ENCODE results near the gene PACSIN2.

The PACSIN2 gene

DNA sequence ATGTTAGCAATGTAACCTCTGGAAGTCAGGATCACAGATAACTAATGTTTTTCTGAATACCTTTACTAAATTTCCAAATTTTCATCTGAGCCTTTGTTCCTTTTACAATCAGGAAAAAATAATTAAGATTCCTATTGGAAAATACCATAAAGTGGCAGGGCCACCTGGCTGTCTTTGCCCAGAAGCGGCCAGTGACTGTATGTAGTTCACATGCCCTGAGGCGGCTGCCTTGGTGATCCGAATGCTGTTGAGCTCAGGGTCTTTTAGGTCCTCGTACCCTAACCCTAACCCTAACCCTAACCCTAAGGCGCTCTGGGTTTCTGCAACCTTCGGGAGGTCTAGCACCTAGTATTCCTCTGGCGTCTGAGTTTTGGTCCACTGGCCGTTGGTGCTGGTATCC lies 149.4 kb downstream of the PACSIN2 start:
- DNase-seq (ENCODE audit: low read depth) = no peak
- TF ChIP-seq, protein P1, sequence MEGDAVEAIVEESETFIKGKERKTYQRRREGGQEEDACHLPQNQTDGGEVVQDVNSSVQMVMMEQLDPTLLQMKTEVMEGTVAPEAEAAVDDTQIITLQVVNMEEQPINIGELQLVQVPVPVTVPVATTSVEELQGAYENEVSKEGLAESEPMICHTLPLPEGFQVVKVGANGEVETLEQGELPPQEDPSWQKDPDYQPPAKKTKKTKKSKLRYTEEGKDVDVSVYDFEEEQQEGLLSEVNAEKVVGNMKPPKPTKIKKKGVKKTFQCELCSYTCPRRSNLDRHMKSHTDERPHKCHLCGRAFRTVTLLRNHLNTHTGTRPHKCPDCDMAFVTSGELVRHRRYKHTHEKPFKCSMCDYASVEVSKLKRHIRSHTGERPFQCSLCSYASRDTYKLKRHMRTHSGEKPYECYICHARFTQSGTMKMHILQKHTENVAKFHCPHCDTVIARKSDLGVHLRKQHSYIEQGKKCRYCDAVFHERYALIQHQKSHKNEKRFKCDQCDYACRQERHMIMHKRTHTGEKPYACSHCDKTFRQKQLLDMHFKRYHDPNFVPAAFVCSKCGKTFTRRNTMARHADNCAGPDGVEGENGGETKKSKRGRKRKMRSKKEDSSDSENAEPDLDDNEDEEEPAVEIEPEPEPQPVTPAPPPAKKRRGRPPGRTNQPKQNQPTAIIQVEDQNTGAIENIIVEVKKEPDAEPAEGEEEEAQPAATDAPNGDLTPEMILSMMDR (IDR thresholded peaks at IDR 0.05; ENCODE audit: insufficient read depth, low read depth, low read length, missing control alignments) = no peak
- no peak overlapping the region for H3K4me3 ChIP-seq (ENCODE audit: low read depth, low read length)

DNA sequence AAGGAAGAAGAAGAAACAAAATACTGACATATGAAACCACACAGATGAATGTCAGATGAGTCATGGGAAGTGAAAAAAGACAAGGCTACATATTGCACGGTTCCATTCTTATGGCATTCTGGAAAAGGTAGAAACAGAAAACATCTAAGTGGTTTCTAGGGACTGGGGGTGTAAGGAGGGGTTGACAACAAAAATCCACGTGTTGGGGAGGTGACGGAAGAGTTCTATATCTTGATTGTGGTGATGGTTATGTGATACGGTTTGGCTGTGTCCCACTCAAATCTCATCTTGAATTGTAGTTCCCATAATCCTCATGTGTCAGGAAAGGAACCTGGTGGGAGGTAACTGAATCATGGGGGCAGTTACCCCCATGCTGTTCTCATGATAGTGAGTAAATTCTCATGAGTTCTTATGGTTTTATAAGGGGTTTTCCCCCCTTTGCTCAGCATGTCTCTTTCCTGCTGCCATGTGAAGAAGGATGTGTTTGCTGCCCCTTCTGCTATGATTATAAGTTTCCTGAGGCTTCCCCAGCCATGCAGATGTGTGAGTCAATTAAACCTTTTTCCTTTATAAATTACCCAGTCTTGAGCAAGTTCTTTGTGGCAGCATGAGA lies 151.5 kb downstream of the PACSIN2 start:
- H3K4me3 ChIP-seq (ENCODE audit: low read depth, low read length) = no peak overlapping the region
- TF ChIP-seq, protein P1 (IDR thresholded peaks at IDR 0.05; ENCODE audit: insufficient read depth, low read depth, low read length, missing control alignments) = no peak
- peak; percentile 43 for DNase-seq (ENCODE audit: low read depth)

DNA sequence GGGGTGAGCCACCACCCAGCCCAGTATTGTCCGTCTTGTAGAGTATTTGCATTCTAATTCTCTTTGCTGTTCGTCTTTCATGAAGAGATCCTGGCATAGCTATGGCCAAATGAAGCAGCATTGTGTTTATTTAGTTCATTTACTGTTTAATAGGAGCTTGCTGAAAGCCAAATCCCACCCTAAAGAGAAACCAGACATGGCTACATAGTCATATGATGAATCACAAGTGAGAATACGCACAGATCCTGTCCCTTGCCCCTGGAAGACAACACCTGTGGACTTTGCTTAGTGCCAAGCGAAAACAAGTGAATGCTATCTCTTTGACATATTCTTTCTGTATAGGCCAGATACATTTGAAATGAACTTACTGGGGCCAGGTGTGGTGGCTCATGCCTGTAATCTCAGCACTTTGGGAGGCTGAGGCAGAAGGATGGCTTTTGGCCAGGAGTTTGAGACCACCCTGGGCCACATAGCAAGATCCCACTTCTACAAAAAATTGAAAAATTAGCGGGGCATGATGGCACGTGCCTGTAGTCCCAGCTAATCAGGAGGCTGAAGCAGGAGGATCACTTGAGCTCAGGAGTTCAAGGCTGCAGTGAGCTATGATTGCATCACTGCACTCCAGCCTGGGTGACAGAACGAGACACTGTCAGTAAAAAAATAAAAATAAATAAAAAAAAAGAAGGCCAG lies 152.8 kb downstream of the PACSIN2 start:
- TF ChIP-seq, protein P1 (IDR thresholded peaks at IDR 0.05; ENCODE audit: insufficient read depth, low read depth, low read length, missing control alignments) = no peak
- no peak overlapping the region for H3K4me3 ChIP-seq (ENCODE audit: low read depth, low read length)
- DNase-seq (ENCODE audit: low read depth) = no peak

DNA sequence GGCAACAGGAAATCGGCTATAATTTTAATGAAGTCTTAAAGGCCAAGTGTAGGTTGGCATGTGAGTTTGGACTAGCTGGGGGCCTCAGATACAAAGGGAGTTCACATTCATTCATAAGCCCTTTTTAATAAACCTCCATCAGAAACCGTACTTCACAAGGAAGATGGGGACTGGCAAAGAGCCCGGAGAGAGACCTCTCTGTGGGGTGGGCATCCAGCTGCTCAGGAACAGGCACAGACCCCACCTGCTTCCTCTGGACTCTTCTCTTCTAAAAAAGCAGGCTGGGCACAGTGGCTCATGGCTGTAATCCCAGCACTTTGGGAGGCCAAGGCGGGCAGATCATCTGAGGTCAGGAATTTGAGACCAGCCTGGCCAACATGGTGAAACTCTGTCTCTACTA lies 154.0 kb downstream of the PACSIN2 start:
- no peak overlapping the region for H3K4me3 ChIP-seq (ENCODE audit: low read depth, low read length)
- DNase-seq (ENCODE audit: low read depth) = no peak
- TF ChIP-seq, protein P1 (IDR thresholded peaks at IDR 0.05; ENCODE audit: insufficient read depth, low read depth, low read length, missing control alignments) = no peak

DNA sequence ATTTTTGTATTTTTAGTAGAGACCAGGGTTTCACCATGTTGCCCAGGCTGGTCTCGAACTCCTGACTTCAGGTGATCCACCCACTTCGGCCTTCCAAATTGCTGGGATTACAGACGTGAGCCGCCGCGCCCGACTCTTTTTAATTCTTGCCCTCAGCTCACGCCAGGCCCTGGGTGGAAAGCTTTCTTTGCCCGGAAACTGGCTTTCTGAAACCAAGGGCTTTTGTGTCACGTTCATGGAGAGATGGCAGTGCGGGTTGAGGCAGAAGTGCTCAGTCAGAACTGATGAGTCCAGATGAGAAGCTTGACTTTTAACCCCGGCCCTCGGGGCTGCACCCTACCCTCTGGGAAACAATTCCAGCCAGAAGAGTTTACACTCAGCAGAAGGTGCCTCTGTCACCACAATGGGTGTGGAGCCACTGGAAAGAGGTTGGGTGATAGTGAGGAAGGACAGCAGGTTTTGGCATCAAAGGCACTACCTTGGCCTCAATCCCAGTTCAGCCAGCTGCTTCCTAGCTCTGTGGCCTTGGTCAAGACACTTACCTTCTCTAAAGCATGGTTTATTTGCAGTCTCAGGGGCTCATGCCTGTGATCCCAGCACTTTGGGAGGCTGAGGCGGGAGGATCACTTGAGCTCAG lies 157.0 kb downstream of the PACSIN2 start:
- H3K4me3 ChIP-seq (ENCODE audit: low read depth, low read length) = no peak overlapping the region
- TF ChIP-seq, protein P1 (IDR thresholded peaks at IDR 0.05; ENCODE audit: insufficient read depth, low read depth, low read length, missing control alignments) = no peak
- DNase-seq (ENCODE audit: low read depth) = no peak

DNA sequence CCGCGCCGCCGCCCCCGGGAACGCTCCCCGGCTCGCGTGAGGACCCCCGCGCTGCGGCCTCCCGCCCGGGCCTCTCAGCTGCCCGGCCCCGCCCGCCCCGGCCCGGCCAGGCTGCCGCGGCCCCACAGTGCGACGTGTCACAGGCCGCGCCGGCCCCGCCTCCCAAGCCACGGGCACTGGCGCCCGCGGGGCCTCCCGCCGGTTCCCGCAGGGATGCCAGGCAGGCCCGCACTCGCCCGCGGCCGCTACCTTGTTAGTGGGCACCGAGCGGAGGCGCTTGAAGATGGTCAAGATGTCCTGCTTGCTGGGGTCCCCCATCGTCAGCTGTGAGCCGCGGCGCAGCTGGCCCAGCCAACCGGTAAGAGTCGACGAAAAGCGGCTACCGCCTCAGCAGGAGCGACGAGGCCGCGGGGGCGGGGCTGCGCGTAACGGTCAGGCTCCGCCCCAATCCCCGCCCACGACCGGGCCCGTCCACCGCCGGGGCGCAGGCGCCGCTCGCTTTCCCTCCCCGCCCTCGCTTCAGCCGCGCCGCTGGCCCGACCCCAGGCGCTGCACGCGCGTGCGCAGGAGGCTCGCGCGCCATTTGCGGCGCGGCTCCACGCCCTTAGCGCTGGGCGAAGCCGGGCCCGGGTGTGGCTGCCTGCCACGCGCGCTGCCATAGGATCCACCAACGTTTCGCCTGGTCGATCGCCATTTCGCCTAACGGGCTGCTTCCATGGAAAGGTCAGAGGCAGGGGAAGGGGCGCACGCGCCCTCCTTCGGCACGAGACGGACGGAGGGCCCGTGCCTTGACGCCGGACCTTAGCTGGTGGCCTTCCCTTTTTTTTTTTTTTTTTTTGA lies 157.9 kb downstream of the PACSIN2 start, which contains the start of gene ARFGAP3:
Gene ARFGAP3, minus strand, starts transcription at position 409 of the 840 bp plus-strand sequence. Its CDS starts 91 bp downstream, at position 318.
- TF ChIP-seq, protein P1 (IDR thresholded peaks at IDR 0.05; ENCODE audit: insufficient read depth, low read depth, low read length, missing control alignments) = no peak
- H3K4me3 ChIP-seq (ENCODE audit: low read depth, low read length) = peak within 1 kb of the TSS; percentile 100
- peak; percentile 97 for DNase-seq (ENCODE audit: low read depth)
